ENCODE data around the gene IMPA2.
"Not testable (repeated sequence)": the region's sequence is repeated elsewhere in the genome, so short reads cannot be mapped to it uniquely, and the experiment has no call there.

The IMPA2 gene

GRCh38 chr18:11963991-11964484, 17.3 kb upstream of the IMPA2 start:
- DNase-seq, result no peak

DNA sequence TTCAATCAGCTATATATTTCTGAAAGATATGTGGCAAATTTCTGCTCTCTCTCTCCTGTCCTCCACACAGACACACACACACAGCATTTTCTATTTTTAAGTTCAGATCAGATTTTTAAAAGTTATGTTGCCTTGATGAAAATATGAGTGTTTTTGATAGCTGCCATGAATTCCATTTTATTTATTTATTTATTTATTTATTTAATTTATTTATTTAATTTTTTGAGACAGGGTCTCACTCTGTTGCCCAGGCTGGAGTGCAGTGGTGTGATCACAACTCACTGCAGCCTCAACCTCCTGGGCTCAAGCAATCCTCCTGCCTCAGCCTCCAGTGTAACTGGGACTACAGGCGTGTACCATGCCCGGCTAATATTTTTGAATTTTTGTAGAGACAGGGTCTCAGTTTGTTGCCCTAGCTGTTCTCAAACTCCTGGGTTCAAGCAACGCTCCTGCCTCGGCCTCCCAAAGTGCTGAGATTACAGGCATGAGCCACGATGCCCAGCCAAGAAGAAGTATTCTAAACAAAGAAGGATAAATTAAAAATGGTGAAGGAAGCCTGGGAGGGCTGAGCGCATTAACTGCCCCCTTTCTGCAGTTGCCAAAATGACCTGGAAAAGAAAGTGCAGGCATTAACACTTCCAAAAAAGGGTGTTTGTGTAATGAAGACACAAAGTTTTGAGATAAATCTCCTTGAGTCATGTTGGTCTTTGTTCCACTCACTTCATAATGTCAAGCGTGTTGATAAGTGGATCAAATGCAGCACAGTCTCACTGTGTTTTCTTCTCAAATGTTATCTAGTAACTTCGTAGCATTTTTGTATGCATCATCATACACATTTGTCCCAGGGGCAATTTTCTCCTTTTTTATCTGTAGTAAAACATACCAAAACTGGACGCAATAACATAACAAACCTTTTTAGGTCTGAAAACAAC, 11.1 kb upstream of the IMPA2 start:
- no peak for DNase-seq

DNA sequence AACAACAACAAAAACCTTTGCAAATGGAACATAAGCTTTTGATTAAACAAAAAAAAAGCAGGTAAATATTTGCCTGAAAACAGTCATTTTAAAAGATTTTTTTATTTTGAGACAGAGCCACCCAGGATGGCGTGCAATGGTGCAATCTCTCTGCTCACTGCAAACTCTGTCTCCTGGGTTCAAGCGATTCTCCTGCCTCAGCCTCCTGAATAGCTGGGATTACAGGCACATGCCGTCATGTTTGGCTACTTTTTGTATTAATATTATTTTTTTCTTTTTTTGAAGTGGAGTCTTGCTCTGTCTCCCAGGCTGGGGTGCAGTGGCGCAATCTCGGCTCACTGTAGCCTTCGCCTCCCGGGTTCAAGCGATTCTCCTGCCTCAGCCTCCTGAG, 10.5 kb upstream of the IMPA2 start:
- not testable (repeated sequence) for DNase-seq

DNA sequence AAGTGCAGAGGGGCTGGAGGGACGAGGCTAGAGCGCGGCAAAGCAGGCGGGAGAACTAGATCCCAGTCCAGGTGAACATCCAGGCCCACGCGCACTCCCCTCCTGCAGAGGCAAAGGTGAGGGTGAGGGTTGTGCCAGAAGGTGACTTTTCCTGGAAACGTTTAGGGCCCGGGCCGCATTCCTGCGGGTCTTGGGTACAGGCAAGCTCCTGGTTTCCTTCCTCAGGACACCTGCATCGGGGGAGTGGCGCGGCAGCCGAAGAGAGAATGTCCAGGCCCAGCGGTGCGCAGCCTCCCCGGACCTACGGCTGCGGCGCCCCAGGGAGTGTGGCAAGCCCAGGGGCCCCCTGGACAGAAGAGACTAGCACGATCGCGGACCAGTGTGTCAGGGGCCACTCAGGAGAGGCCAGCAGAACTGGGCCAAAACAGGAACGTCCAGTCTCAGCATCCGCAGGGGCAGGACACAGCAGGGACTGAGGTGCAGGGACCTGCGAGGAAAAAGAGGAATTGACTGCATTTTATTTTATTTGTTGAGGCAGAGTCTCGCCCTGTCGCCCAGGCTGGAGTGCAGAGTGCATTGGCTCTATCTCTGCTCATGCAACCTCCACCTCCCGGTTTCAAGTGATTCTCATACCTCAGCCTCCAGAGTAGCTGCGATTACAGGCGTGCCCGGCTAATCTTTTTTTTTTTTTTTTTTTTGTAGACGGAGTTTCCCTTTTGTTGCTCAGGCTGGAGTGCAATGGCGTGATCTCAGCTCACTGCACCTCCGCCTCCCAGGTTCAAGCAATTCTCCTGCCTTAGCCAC, 8.7 kb upstream of the IMPA2 start:
- no peak for DNase-seq

DNA sequence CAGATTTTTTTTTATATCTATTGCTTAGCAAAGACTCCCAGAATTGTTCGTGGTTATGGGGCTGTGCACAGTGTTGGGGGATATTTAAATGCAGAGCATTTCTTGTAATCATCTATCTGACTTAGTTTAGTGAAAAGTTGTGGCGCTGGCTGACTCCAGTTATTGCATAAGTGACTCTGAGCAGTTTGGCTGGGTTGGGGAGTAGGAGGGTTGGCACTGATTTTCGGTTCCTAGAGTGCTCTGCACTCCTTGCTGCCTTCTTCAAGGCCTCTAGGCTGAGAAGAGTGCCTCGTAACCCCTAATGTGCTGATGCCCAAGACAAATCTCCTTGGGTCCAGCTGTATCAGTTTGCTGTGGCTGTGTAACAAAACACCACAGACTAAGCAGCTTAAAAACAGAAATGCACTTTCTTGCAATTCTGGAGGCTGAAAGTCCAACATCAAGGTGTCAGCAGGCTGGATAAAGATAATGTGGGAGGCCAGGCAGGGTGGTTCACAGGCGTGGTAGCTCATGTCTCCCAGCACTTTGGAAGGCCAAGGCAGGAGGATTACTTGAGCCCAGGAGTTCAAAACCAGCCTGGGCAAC, 6.5 kb upstream of the IMPA2 start:
- no peak for DNase-seq

DNA sequence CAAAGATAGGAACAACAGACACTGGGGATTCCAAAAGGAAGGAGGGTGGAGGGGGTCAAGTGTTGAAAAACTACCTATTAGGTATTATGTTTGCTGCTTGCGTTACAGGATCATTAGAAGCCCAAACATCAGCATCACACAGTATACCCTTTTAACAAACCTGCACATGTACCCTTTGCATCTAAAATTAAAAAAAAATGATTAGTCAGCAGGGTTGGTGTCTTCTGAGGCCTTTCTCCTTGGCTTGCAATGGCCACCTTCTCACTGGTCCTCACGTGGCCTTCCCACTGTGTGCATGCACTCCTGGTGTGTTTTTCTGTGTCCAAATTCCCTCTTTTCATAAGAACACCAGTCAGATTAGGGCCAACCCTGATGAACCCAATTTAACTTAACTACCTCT, 5.6 kb upstream of the IMPA2 start:
- no peak for DNase-seq

DNA sequence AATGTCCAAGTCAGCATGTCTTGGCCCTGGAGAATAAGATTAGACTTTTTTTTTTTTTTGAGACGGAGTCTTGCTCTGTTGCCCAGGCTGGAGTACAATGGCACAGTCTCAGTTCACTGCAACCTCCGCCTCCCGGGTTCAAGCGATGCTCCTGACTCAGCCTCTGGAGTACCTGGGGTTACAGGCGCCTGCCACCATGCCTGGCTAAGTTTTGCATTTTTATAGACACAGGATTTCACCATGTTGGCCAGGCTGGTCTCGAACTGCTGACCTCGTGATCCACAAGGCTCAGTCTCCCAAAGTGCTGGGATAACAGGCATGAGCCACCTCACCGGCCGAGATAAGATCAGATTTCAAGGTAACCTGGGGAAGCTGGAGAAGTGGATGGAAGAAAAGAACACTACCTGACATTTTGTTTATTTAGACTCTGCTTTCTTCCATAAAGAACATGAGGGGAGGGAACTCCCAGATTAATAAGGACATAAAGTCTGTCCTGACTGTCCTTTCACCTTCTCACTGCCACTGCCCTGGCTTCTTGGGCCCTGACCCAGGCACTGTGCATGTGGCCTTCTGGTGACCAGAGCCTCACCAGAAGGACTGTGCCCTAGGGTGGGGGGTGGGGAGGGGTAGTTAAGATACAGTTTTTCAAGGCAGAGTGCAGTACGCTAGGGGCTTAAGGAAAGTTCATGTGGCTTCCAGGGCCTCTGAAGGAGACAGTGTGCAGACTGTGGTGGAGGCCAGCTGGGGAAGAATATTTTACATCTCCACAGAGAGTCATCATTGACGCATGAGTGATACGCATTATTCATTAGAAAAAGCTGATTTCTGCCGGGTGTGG, 4.8 kb upstream of the IMPA2 start:
- DNase-seq, result no peak

- DNase-seq, result no peak
Observed at GRCh38 chr18:11977153-11977466, 4.2 kb upstream of the IMPA2 start.

DNA sequence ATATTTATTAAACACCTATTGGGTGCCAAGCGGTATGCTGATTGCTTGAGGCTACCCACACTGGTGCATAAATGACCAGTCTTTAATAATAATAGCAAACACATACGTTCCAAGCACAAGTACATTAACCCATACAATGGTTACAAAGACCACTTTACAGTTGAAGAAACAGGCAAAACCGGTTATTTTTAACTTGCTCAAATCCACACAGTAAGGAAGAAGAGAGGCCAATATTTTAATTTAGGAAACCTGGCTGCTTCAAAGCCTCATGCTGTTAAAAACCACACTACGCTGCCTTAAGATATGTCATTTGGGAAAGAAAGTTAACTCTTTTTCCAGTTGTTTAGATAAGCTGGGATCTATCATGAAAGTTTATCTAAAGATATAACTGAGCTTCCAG, 2.4 kb upstream of the IMPA2 start:
- no peak for DNase-seq

DNA sequence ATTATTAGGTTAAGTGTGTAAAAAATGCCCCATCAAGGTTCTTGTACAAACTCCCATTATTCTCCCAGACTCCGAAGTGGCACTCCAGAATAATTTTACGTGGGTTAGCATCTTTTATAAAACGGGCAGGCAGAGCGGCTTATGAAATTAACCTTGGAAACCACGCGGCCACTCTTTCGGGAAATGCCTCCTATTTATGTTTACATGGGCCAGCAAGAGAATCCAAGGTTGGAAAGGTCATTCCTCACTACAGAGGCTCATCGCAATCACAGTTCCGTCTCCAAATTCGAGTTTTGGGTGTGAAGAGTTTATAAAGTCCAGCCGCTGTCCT, 1.2 kb upstream of the IMPA2 start:
- no peak for DNase-seq

GRCh38 chr18:11980494-11981191, 664 bp upstream of the IMPA2 start:
- no peak for DNase-seq

GRCh38 chr18:11981543-11982366, 448 bp downstream of the IMPA2 start:
- DNase-seq, result peak; percentile 43

- DNase-seq, result no peak
Observed at GRCh38 chr18:11982981-11983380, 1.7 kb downstream of the IMPA2 start.

DNA sequence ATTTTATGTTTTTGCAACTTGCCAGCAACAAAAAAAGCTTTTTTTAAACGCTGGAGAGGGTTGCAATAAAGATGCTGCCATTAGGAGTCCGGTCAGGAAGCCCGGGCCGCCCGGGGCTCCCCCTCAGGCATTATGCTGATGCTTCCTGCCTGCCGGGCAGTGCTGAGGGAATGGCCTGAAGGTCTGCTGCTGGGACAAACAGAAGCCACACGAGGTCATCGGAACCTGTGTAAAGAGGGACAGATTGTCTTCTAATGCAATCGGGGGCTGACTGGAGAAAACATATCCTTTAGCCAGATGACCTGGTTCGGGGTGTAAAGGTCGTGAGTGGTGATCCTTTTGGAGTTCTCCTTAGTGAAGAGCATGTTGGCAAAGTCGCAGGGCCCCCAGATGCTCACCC, 2.3 kb downstream of the IMPA2 start:
- DNase-seq, result no peak

- DNase-seq, result no peak
Observed at GRCh38 chr18:11984091-11984490, 2.8 kb downstream of the IMPA2 start.

GRCh38 chr18:11985586-11985985, 4.3 kb downstream of the IMPA2 start:
- DNase-seq, result no peak

GRCh38 chr18:11986061-11986460, 4.8 kb downstream of the IMPA2 start:
- DNase-seq, result no peak

DNA sequence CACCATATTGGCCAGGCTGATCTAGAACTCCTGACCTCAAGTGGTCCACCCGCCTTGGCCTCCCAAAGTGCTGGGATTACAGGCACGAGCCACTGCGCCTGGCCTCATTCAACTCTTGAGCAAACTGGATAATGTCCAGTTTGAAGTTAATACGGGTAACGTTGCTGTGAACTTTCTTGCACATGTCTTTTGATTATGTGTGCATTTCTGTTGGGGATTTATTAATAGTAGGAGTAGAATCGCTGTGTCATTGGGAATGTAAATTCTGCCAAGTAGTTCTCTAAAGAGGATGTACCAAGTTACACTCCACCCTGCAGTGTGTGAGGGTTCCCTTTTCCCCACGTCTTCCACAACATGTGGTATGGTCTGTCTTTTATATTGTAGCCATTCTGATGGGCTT, 6.2 kb downstream of the IMPA2 start:
- no peak for DNase-seq

DNA sequence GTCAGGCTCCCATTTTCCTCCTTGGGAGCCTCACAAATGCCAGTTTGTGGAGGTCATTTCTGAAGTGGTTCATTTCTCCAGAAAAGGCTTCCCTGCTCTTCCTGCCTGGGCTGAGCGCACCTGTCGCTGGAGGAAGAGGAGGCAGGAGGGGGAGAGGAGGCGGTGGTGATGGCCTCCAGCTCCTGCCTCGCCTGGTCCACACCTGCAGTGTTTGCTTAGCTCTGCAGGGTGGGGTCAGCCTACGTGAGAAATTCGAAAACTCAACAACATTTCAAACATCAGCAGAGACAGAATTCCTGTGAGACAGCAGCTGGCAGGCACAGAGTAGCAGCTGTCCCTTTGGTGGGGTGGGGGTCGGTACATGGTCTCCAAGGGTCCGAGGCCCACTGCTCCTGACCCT, 7.9 kb downstream of the IMPA2 start:
- no peak for DNase-seq

DNA sequence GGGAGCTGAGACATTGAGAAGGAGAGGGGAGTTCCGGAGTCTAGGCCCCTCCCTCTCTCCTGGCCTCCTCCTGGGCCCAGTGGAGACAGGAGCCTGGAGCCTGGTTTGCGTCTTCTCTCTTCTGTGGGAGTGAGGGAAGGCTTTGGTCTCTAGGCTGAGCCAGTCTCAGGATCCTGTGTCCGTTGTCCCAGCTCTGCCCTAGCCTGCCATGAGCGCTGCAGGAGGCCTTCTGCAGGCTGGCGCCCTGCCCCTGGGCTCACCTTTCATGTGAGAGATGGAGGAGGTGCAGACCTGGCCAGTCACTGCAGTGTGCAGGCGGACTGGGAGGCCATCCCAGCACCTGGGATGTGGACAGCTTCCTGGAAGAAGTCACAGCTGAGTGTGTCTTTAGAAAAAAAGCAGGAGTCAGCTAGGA, 8.7 kb downstream of the IMPA2 start:
- no peak for DNase-seq

DNA sequence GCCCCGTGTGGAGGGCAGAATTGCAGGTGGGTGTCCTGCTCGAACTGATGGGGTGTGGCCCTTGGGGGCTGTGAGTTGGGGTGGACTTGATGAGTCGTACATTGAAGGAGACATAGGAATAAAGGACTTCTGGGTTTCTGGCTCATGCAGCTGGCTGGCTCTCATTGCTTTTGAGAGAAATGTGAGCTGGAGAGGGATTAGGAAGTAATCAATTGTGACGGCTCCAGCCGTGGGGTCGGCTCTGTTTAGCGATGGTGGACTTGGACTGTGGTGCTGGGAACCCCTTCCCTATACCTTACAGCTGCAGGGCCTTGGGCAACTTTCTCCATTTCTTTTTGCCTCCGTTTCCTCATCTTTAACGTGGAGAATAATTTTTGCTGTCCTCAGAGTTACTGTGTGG, 9.2 kb downstream of the IMPA2 start:
- DNase-seq, result no peak

Measured in NCI-H1105 (cell line).